Neural cell (in vitro differentiated cells): ENCODE measurements around the gene HMGCS2.

ENCODE experiments used
- CTCF ChIP-seq: fragments of 450-650 bp; IDR thresholded peaks from 2 replicates; pipeline ENCODE4 v1.5.1; 2014; ENCODE audit warnings: antibody characterized with exemption, mild to moderate bottlenecking, moderate library complexity; ENCODE audit not compliant: poor library complexity, severe bottlenecking
- EP300 ChIP-seq: fragments of 450-650 bp; conservative IDR thresholded peaks from 2 replicates; pipeline ENCODE4 v1.6.1; 2014; ENCODE audit warnings: antibody characterized with exemption, mild to moderate bottlenecking, moderate library complexity; ENCODE audit not compliant: poor library complexity, severe bottlenecking
- SMC3 ChIP-seq: fragments of 450-650 bp; conservative IDR thresholded peaks from 2 replicates; pipeline ENCODE4 v1.6.1; 2014; ENCODE audit warnings: antibody characterized with exemption, mild to moderate bottlenecking, moderate library complexity; ENCODE audit not compliant: poor library complexity

GRCh38 chr1:119766374-119766794 lies 2.3 kb downstream of the HMGCS2 start:
- TF ChIP-seq CTCF (no peak), EP300 (no peak), SMC3 (no peak)
